NCI-H2171 (cell line): ENCODE results near the gene ENOX1.
"Not testable (repeated sequence)": the region's sequence is repeated elsewhere in the genome, so short reads cannot be mapped to it uniquely, and the experiment has no call there.

Source experiments
- DNase-seq: peaks from one replicate; lab custom pipeline; 2025; lab: John Stamatoyannopoulos, UW

ENOX1 gene

DNA sequence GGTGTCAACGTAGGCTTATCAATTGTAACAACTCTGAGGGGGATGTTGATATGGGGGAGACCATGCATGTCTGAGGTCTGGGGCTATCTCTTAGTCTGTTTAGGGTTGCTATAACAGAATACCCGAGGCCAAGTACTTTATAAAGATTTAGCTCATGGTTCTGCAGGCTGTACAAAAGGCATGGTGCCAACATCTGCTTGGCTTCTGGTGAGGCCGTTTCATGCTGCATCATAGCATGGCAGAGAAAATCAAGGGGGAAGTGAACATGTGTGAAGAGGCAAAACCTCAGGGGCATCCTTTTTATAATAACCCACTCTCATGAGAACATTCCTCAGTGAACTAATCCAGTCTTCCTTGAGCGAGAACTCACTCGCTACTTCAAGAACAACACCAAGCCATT lies 353.8 kb downstream of the ENOX1 start:
- DNase-seq, result no peak

DNA sequence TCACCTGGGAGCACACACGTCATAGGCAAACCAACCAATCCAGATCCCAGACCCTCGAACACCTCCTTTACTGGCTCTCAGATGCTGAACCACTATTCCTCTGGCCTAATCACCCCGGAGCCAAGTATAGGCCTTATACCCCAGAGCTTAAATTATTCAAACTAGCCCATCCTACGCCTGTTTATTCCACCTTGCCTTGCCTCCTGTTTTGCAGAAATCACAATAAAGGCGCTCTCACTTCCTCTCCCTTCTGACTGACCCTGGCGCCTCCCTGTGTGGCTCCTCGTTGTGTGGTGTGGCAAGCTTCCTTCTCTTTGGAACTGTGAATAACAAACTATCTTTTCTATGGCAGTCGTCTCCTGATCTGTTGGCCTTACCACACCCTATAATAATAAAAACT lies 354.9 kb downstream of the ENOX1 start:
- DNase-seq, result no peak

DNA sequence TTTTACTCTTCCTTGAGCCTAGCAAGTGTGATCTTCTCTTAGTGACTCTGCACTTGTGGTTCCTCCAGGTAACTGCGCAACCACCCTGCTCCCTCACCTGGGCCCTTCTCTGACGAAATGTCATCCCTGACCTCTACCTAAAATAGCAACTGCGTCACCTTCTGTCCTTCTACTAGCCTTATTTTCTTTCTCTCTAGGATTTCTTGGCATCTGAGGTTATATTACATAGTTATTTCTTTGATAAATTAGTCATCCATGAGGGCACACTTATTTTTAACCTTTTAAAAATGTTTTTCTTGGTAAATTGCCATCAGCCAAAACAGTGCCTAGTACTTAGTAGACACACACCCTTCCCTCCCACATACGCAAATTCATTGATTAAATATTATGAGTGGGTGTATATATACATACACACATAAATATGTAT lies 355.5 kb downstream of the ENOX1 start:
- DNase-seq, result no peak

DNA sequence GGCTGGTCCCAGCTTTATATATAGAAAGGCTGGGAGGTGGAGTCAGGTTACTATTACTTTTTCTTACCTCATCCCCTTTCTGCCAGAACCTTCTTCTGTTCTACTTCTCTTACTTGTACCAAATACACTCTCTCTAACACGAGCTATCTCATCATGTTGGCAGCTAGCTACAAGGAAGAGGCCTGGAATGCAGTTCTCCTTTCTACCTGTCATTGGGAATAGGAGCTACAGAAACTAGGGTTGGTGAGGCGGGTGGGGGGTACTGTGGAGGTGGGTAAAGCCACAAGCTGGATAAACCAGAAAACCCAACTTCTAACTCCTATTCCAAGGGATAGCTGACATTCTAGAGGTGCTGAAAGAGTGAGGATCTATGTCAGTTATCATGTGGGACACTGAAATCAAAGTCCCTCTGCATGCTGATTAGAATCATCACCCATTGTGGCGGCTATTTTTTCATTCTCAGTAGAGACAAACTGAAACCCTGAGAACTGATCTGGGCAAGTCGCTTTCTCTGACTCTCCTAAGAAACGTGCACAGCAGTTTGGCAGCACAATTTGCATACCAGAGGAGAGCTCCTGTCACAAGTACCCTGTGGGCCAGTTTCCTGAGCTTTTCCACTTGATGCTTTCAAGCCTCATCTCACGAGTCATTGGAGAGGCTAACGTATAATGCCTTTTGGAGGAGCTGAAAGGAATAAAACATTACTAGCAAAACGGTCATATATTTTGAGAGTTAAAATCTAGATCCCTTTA lies 358.1 kb downstream of the ENOX1 start:
- no peak for DNase-seq

DNA sequence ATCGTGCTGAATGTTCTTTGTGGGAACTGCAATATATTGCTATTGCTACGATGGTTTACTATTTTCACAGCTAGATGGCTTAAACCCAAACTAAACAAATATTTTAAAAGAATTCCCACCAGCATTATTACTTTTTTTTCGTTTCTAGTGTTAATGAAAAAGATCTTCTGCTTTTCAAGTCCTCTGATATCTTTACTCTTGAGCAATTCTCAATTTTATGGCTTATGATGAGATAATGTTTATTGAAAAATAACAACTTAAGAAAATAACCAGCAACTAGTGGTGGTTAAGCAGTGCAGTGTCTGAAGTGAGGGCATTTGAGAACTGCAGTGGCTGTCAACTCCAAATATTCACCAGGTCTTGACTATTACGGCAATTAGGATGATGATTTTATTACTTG lies 360.4 kb downstream of the ENOX1 start:
- DNase-seq, result no peak

- no peak for DNase-seq
Observed at GRCh38 chr13:43425234-43425633, 361.5 kb downstream of the ENOX1 start.

DNA sequence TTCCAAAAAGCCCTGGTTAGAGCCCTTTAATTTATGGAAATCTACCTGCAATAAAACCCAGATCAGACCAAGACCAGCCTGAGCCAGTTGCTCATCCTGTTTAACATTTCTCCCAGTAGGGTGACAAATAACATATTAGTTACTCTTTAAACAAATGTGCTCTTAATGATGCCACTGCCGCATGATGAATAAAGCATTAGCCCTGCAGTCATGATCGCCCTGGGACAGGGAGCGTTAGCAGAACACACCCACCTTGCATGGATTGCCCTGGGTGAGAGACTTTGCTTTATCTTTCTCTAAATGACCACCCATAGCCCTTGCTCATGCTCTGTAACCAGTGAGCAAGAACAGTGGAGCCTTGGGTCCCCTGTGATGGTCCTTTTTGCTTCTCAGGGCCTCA lies 362.4 kb downstream of the ENOX1 start:
- no peak for DNase-seq

GRCh38 chr13:43422116-43422515 lies 364.7 kb downstream of the ENOX1 start:
- DNase-seq, result no peak

GRCh38 chr13:43416842-43417241 lies 369.9 kb downstream of the ENOX1 start:
- not testable (repeated sequence) for DNase-seq

DNA sequence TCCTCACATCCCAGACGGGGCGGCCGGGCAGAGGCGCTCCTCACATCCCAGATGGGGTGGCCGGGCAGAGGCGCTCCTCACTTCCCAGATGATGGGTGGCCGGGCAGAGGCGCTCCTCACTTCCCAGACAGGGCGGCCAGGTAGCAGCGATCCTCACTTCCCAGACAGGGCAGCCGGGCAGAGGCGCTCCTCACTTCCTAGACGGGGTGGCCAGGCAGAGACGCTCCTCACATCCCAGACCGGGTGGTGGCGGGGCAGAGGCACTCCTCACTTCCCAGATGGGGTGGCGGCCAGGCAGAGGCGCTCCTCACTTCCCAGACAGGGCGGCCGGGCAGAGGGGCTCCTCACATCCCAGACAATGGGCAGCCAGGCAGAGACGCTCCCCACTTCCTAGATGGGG lies 370.4 kb downstream of the ENOX1 start:
- not testable (repeated sequence) for DNase-seq

DNA sequence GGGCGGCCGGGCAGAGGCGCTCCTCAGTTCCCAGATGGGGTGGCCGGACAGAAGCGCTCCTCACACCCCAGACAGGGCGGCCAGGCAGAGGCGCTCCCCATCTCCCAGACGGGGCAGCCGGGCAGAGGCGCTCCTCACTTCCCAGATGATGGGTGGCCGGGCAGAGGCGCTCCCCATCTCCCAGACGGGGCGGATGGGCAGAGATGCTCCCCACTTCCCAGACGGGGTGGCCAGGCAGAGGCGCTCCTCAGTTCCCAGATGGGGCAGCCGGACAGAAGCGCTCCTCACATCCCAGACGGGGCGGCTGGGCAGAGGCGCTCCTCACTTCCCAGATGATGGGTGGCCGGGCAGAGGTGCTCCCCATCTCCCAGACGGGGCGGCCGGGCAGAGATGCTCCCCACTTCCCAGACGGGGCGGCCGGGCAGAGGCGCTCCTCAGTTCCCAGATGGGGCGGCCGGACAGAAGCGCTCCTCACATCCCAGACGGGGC lies 370.8 kb downstream of the ENOX1 start:
- DNase-seq, result not testable (repeated sequence)

DNA sequence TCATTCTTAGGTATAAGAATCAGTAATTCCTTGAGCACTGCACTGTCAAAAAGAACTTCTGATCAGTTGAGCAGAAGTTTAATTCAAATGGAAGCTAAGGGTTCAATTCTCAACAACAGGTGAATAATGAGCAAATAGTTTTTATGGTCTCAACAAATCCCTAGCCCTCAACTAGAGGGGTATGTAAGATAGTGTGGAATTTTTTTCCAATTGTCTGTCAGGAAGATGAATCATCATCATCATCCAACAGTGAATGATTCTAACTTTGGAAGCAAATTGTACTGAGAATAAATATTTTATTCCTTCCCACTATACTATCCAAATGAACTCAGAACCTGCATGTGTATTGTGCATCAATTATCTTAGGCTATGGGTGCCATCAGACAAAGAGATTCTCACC lies 372.7 kb downstream of the ENOX1 start:
- no peak for DNase-seq

- no peak for DNase-seq
Observed at GRCh38 chr13:43411741-43412140, 375.0 kb downstream of the ENOX1 start.

DNA sequence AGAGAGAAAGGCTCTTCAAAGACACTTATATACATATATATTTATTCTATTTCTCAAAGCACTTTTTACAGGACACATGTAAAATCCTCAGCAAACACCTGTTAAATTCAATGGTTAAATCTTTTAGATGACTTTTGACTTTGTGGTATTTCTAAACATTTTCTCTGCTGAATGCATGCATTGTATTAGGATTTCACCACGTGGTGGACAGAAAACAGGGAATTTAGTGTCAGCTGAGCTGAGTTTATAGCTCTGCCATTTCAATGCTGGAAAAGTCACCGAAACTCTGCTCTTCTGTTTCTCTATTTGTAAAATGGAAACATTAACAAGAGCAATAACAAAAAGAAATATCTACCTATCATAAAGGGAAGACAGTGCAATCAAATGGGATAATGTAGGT lies 375.6 kb downstream of the ENOX1 start:
- no peak for DNase-seq

GRCh38 chr13:43408274-43408673 lies 378.5 kb downstream of the ENOX1 start:
- DNase-seq, result no peak

DNA sequence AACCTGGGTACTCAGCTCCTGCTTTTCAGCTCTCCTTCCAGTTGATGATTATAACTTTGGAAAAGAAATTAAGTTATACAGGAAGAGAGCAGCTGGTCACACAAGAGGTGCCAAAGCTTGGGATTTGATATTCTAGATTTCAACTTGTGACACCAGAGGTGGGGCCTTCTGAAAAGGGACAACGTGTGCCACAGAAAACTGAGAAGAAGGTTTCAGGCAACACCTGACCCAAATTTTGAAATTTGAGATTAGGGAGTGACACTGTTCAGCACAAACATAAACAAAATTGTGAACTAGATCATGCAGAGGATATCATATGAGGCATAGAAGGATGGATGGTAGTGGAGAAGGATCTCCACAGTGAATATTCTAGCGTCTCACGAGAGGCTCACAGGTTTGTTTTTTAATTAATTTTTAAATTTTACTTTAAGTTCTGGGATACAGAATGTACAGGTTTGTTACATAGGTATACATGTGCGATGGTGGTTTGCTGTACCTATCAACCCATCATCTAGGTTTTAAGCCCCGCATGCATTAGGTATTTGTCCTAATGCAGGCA lies 379.7 kb downstream of the ENOX1 start:
- DNase-seq, result no peak

DNA sequence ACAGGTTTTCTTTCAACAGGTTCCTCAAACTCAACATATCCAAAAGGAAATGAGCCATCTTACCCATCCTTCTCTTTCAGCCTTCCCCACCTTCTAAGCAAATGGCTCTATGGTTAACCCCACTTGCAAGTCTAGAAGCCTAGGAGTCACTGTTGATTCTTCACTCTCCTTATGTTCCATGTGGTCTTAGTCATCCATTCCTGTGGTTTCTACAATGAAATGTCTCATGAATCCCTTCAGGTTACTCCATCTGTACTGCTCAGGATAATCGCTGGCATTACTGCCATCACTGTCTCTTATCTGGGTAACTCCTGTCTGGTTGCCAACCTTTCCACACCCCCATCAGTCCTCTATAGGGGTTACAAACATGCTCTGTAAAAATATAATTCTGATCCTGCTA lies 381.3 kb downstream of the ENOX1 start:
- DNase-seq, result no peak

GRCh38 chr13:43402380-43402779 lies 384.4 kb downstream of the ENOX1 start:
- no peak for DNase-seq

GRCh38 chr13:43401361-43401760 lies 385.4 kb downstream of the ENOX1 start:
- DNase-seq, result no peak

DNA sequence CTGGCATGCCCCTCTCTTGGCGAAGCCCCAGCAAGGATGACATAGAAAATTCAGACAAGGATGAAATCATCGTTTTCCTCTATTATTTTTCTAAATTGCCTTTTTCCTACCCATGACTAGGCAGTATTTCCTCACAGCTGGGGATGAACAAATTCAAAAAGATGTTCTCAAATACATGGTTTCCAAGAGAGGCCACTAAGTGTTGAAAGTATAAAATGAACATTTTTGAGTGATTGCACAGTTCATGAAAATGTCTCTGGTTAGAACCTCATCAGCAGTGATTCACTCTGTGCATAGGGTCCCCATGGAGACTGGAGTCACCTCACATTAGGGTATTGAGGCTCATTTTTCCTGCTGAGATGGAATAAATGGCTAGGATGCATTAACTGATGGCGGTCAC lies 389.7 kb downstream of the ENOX1 start:
- no peak for DNase-seq

- DNase-seq, result no peak
Observed at GRCh38 chr13:43391036-43391435, 395.7 kb downstream of the ENOX1 start.

DNA sequence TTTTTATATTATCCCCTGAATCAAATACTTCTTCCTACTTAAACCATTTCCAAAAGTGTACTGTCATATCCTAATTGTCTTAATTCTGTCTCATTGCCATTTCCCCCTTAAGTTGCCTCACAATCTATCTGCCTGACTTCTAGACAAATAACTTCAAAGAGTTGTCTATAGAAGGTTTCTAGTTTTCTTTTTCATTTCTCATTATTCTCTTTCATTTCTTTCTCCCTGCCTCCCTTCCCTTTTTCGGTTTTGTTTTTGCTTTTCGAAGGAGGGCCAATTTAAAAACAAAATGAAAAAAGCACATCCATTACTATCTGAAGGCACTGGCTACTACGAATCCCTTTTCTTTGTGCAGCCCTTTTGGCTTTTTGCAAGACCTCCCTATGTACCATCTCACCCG lies 396.2 kb downstream of the ENOX1 start:
- DNase-seq, result no peak

- DNase-seq, result no peak
Observed at GRCh38 chr13:43389983-43390382, 396.8 kb downstream of the ENOX1 start.

DNA sequence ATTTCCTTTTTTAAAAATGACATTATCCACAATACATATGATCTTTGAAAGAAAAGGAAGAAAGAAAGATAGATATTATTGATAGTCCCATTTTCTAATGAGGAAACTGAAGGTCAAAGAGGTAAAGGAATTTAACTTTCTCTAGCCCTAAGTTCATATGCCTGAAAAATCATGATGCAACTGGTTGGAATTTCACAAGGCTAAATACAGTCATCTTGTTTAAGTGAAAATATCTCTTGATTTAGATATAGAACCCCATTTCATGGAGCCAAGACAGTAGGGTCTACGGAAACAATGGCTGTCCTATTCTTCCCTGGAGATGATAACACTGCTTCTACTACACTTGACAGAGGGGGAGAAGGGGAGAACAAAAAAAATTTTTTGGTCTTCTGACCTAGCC lies 397.2 kb downstream of the ENOX1 start:
- DNase-seq, result no peak
